Activated naive CD4-positive, alpha-beta T cell treated with Interleukin-2 at 50 U/mL for 16 hours (primary cell): ENCODE data around the gene KIAA1549.

Source experiments
- DNase-seq: peaks from one replicate; pipeline ENCODE4 v3.0.0-alpha.2; 2020

Gene KIAA1549

DNA sequence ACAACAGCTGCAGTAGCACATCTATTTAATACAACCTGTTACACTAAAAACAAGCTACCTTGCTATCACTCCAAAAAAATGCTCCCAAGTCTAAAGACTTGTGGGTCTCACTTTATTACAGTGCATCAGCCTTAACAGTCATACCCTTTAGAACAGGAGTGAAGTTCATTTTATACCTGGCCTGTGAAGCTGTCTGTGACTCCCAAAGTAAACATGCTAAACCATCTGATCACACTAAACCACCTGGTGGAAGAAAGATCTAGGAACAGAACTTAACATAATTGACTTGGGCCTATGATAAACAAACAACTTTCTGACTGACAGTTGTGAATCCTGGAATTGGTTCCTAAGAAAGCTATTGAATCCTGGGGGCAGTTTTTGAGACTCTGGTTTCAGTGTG, 102.3 kb downstream of the KIAA1549 start:
- DNase-seq, result no peak

DNA sequence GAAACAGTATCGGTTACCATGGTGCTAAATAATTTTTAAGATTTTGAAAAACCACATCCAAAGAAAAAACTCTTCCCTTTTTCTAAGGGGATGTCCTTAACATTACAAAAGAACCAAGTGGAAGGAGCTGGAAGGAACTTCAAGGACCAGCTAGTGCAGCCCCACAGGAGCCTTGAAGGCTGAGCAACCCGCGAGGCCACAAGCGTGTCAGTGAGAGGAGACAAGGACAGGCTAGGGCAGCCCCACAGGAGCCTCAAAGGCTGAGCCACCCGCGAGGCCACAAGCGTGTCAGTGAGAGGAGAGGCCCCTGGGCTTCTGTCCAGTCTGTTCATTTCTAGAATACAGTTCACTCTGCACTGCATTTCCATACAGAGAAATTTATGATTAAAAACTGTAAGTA, 103.1 kb downstream of the KIAA1549 start:
- DNase-seq, result no peak

DNA sequence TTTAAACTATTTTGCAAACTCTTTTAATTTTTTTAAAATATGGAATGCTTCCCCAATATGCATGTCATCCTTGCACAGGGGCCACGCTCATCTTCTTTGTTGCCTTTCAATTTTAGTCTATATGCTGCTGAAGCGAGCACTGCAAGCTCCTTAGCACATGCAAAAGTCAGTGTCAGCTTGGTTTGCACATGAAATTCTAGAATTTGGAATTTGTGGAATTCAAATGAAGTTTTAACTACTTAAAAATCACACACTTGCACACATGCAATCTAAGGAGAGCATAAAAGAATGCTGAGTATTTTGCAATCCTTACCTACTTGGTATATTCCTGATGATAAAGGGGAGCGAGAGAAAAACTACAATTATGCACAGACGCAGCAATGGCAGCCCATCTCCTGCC, 104.9 kb downstream of the KIAA1549 start:
- DNase-seq, result no peak

DNA sequence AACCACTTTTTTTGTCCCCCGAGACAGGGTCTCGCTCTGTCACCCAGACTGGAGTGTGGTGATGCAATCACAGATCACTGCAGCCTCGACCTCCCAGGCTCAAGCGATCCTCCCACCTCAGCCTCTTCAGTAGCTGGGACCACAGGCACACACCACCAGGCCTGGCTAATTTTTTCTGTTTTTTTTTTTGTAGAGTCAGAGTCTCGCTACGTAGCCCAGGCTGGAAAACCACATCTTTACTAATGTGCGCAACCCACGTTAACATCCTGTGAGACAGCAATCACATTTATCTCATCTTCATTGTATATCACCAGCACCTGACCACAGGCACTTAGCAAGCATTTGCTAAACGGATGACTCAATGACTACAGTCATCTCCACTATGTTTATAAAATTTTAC, 105.4 kb downstream of the KIAA1549 start:
- peak; percentile 66 for DNase-seq

DNA sequence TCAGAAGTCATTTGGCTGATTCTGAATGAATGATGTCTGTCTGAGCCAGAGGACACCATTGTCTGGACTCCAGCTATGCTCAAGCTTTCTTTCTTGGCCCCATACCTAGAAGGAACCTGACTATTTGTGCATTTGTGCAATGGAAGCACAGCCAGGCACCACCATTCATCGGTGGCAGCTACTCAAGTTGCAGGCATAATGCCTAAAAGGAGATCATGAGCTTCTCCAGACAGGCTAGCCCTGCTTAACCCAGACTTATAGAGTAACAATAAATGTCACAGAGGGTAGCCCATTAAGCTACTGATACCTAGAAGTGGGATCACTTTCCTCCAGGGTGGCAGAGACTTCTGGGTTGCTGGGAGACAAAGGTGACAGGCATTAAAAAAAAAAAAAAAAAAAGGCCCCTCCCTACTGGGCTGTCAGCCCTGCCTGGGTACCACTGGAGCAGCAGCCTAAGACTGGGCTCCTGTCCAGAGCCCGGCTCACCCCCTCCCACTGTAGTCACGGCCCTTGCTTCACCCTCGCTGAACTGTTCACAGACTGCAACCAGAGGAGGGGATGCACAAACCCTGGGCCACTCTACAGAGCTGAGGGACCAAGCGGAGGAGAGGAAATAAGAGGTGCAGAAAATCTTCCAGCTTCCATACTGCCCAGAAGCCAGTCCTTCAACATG, 107.8 kb downstream of the KIAA1549 start:
- DNase-seq, result no peak

DNA sequence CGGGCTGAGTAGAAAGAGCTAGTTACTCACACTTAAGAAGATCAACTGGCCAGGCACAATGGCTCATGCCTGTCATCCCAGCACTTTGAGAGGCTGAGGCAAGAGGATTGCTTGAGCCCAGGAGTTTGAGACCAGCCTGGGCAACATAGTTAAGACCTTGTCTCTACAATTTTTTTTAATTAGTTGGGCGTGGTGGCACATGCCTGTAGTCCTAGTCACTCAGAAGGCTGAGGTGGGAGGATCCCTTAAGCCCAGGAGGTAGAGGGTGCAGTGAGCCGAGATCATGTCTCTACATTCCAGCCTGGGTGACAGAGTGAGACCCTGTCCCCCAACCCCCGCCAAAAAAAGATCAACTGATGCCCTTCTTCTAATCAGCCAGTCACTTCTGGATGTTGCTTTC, 108.6 kb downstream of the KIAA1549 start:
- no peak for DNase-seq

DNA sequence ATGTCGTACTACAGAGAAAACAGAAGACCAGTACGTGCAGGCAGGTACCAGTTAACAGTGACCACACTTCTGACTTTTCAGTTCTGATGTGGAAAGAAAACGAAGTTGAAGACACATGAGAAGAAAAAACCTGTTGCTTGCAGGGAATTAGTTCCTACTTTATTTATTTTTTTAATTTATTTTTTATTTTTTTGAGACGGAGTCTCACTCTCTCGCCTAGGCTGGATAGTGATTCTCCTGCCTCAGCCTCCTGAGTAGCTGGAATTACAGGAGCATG, 109.4 kb downstream of the KIAA1549 start:
- DNase-seq, result no peak

DNA sequence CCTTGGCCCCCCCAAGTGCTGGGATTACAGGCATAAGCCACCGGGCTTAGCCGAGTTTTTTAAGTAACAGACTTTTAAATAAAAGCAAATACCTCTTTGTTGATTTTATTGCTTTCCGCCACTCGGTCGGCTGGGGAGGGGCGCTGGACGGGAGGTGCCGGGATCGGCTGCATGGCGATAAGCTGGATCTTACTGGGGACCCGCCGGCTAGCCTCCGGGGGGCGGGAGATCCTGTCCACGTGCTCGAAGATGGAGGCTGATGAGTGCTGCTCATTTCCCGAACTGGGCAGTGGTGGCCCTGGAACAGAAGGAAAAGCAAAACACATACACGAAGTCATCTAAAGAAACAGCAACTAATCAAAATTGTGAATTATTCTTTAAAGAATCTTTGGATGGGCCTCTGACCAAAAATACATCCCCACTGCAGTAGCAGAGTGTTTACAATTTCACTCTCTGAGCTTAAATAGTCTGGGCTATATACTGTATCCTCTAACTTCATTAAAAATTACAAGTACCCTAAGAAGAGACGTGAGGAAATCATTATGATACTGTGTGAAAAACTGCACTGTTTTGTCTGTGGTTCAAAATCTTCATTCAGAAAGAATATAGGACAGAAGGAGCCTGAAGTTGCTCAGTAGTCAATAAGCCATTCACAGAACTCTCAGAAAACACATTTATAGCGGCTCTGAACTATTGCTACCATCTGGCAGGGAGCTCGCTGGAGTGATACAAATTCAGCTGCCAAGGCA, 110.0 kb downstream of the KIAA1549 start:
- no peak for DNase-seq

DNA sequence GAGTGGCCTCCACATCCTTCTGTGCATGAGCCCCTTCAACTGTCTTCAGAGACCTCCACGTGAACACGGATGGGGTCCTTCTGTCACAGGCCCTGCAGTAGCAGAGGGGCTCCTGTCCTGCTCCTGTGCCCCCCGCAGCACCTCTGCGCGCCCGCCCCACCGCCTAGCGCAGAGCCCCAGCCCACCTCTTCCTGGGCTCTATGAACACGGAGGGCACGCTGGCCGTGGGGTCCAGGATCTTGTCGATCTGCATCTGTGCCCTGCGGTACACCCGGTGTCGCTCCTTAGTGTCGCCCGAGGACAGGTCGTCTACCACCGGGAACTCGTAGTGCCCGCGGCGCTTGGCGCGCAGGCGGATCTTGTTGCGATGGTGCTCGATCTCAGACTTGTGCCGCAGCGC, 111.8 kb downstream of the KIAA1549 start:
- DNase-seq, result no peak

DNA sequence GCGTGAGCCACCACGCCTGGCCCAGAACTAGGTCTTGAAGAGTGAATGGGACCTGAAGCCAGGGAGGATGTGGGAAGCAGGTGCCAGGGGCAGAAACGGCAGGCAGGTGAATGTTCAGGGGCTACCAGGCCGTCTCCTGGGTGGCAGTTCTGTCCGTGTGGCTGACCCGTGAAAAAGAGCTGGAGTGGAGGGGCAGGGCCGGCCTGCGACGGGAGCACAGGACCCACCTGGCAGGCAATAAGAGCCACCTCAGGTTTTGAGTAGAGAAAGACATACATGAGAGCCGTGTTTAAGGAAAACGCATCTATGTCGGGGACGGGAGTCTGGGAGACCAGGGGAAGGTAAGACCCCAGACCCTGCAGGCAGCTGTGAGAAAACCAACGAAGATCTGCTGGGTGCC, 112.5 kb downstream of the KIAA1549 start:
- no peak for DNase-seq

DNA sequence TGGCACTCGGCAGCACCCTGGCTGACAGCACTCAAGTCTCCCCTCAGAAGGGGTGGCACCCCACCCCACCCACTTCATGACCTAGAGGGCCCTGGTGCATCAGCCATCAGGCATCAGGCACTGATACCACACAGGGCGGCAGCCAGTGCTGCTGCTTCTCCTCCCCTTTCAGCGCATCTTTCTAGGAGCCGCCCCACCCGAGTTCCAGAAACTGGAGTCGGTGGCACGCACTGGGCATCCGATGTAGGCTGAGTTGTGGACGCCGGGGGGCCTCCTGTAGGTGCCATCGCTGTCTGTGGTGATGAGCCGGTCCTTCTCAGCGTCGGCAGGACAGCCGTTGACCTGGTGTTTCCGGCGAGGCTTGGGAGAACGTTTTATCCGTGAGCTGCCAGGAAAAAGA, 113.4 kb downstream of the KIAA1549 start:
- no peak for DNase-seq

DNA sequence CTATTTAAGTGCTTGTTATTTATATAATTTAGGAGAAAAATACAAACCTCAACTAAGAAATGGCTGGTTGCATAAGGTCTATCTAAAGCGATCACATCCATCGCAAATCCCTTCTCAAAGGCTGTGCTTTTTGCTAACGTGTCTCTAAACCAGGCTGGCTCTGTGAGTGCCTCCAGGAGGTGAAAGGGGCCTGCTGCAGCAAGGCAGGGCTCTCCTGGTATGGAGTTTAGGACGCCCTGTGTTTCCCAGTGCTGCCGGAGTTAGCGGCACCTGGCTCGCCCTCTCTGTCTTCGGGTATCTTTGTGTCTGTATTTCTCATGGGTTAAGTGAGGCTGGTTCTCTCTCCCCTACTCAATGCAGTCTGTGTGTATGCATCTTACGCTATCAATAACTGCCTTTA, 114.8 kb downstream of the KIAA1549 start:
- no peak for DNase-seq

DNA sequence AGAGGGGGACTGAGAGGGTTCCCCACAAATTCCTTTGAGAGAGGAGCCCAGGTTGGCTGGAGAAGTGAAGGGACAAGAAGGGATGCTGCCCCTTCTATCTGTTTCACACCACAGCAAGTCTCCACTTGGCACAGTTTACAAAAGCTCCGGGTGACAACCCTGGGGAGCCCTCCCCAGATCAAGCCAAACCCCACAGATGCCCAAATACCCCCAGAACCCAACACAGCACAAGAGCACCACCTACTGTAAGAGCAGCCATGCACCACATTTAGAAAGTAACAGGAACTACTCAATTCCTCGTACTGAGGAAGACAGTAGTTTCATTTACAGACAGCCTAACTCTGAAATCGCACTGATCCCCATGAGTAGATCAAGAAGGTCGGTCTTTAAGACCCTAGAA, 115.3 kb downstream of the KIAA1549 start:
- peak; percentile 23 for DNase-seq

DNA sequence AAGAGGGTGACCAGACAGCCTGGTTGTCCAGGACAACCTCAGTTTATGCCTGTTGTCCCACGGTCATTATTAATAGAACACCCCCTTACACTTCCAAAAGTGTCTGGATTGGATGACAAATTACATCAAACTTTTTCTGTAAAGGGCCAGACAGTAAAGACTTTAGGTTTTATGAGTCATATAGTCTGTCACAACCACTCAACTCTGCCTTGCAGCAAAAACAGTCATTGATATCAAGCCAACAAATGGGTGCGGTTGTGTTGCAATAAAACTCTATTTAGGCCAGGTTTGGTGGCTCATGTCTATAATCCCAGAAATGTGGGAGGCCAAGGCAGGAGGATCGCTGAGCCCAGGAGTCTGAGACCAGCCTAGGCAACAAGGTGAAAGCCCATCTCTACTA, 116.5 kb downstream of the KIAA1549 start:
- DNase-seq, result no peak

DNA sequence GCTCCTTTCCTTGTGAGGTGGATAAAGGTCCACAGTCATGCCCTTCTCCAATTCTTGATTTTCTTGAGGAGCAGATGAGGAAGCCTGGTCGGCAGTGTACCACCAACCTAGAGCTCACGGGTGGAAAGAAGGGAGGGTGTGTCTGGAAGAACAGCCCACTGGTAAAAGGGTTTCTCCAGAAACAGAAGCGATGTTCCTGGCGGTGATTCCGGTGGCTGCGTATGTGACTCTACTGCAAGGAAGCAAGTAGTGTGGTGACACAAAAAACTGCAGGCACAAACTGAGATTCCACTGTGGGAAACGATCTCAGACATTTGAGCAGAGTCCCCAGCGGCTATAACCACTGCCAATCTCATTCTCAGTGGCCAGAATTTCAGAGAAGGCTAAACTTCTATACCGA, 117.3 kb downstream of the KIAA1549 start:
- no peak for DNase-seq

DNA sequence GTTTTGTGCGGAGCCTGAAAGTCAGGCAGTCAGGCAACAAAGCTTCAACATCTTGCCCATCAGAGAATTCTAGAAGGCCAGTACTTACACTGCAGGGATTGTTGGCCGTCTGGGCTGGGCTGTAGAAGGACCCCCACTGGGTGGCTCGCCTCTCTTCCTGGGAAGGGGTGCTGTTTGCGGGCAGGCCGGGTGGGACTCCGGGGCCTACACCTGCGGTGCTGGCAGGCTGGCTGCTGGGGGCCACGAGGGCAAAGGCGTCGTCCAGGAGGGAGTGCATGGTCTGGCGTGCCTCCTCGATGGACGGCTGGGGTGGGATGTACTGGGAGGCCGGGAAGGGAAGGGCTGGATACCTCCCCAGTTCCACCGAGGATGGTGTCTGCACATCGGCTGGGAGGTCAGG, 120.1 kb downstream of the KIAA1549 start:
- DNase-seq, result no peak

DNA sequence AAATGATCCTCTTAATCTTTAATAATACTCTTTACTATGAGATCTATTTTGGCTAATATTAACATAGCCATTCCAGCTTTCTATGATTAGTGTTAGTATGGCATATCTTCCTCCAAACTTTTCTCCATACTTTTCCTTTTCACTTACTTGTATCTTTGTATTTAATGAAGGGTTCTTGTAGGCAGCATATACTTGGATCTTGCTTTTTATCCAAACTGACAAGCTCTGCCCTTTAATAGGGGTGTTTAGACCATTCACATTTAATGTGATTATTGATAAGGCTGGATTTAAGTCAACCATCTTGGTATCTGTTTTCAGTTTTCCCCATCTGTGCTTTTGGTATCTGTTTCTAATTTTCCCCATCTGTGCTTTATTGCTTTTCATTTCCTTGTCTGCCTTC, 123.5 kb downstream of the KIAA1549 start:
- no peak for DNase-seq

DNA sequence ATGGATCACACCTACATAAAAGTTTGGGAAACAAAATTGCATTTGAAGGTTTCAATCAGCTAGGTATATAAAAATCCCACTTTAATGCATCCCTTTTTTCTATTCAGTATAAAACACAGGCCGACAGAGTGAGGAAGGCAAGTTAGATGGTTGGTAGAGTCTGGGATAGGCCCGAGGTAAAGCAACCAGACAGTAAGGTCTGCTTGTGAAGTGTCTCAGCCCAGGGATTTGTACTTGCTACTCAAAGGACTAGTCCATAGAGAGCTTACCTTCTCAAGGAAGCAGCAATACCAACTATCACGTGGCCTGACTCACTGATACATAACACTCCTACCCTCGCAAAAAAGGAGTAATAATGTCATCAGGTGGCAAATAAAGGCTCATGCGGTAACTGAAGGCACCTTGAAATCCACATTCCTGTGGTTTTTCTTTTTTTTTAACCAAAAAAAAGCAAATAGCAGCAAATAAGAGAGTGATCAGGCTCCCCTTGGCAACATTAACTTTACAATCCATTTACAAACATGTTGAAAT, 127.0 kb downstream of the KIAA1549 start:
- no peak for DNase-seq

DNA sequence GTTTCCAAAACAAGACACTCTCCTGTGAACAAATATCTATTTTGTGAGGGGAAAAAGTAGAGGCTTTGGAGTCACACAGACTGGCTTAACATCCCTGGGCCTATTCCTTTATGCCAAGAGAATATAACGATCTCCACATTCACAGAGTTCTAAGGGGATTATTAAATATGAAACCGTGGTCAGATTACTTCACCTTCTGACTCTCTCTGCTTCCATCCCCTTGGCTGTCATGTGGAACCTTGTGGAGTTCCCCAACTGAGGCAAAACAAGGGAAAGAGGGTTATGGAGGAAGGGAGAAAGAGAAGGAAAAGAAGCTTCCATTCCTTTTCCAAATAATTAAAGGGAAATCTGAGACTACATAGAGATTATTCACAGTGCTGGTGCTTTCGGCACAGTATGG, 127.7 kb downstream of the KIAA1549 start:
- DNase-seq, result no peak

DNA sequence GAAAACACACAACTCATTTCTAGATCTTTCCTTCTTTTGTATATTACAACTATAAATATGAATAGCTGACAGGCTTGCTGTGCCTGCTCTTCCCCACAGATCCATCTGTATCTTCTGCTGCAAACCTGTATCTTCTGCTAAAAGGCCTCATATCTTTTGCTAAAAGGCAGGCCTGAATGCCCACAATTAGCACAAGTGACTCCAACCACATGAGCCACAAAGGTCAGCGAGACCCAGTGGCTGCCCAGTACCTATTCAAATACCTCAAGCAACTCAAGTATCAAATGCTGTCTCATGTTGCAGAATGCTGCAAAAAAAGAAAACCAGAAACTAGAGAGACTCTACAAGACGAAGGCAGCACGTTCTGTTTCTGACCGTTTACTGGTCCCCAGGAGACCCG, 128.7 kb downstream of the KIAA1549 start:
- DNase-seq, result no peak

DNA sequence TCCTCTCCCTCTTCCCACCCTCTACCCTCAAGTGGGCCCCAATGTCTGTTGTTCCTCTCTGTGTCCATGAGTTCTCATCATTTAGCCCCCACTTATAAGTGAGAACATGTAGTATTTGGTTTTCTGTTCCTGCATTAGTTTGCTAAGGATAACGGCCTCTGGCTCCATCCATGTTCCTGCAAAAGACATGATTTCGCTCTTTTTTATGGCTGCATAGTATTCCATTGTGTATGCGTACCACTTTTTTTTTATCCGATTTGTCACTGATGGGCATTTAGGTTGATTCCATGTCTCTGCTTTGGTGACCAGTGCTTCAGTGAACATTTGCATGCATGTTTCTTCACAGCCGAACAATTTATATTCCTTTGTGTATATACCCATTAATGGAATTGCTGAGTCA, 131.5 kb downstream of the KIAA1549 start:
- DNase-seq, result no peak

DNA sequence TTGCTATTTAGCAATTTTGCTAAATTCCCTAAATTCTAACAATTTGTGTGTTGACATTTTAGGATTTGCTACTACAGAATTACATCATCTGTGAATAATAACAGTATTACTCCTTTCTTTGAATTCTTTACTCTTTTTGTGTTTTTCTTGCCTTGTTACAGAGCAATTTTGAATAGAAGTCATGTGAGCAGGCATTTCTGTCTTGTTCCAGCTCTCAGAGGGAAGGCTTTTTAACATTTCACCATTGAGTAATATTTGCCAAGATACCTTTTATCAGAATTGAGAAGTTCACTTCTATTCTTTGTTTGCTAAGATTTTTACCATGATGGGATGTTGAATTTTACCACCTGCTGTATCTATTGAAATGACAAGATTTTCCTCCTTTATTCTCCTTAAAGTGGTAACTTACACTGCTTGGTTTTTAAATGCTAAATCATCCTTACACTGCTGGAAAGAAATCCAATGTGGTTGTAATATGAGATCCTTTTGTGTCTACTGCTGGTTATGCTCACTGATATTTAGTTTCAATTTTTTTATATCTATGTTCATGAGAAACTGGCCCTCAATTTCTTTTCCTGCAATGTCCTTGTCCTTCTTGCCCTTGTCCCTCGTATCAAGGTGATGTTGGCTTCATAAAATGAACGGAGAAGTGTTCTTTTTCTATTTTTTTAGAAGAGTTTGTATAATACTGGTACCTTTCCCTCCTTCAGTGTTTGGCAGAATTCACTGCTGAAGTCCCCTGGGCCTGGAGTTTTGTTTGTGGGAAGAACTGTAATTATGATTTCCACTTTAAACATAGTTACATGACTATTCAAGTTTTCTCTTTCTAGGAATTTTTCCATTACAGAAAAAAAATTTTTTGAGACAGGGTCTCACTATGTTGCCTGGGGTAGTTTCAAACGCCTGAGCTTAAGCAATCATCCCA, 132.9 kb downstream of the KIAA1549 start:
- DNase-seq, result no peak

DNA sequence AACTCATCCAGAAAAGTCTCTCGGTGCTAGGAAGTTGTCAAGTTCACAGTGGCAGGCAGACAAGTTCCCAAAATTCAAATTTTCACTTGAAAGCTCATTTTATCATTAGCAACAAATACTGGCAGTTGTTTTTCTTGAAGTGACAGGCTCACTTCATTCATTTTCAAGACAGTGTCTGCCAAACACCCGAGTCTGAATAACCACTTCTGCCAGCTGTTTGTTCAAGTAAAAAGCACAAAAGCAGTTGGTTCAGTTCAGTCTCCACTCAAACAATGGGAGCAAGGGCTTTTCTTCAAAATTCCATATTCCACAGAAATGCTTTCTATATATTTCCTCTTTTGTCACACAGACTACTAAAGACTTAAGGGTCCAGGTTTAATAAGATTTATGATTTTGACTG, 135.5 kb downstream of the KIAA1549 start:
- DNase-seq, result no peak
